Lower lobe of right lung (tissue), 2 donors: Measurements from ENCODE around the gene IRF8. TPM values are rescaled to one million over a fixed set of nuclear protein-coding genes. Genes with fewer than 3 reads are reported as not detected.

ENCODE experiments used
- ATAC-seq, 2 donors: fragments of 200-7000 bp; cut with Tn5 transposase; one replicate each; pipeline ENCODE4 v1.9.1; 2020 to 2022; ENCODE audit warnings: mild to moderate bottlenecking in 2 of 2, moderate library complexity in 2 of 2
- DNase-seq: peaks from one replicate; pipeline ENCODE4 v3.0.0-alpha.2; 2020
- H3K27ac ChIP-seq: fragments of 200-600 bp; one replicate; pipeline ENCODE4 v1.8.0; 2022
- H3K27me3 ChIP-seq: fragments of 200-600 bp; one replicate; pipeline ENCODE4 v1.8.0; 2022; ENCODE audit warnings: low read depth
- H3K36me3 ChIP-seq: fragments of 200-600 bp; one replicate; pipeline ENCODE4 v1.8.0; 2022; ENCODE audit warnings: mild to moderate bottlenecking
- H3K4me1 ChIP-seq: fragments of 200-600 bp; one replicate; pipeline ENCODE4 v1.8.0; 2022
- H3K4me3 ChIP-seq: fragments of 200-600 bp; one replicate; pipeline ENCODE4 v1.8.0; 2022; ENCODE audit warnings: mild to moderate bottlenecking
- H3K9me3 ChIP-seq: fragments of 200-600 bp; one replicate; pipeline ENCODE4 v1.8.0; 2022
- CTCF ChIP-seq: fragments of 200-600 bp; IDR thresholded peaks from one replicate; pipeline ENCODE4 v1.8.0; 2022; ENCODE audit warnings: antibody characterized with exemption, mild to moderate bottlenecking
- intact Hi-C: fragments of 100-400 bp; cut with DNase I; formaldehyde crosslinking; loops from one replicate; pipeline ENCODE4 v1.11.0; 2022
- total RNA-seq: library from RNA; stranded (reverse); fragmentation: NEBNext Ultra II Directional; extraction: Animal tissue kit (Norgen Biotek cat#: 25700); gene quantifications from one replicate; pipeline ENCODE4 v1.2.1, GENCODE V29; 2021
- donor health status: DM: no; HTN: yes; CAD: no; lungs with severe emphysema.

The IRF8 gene
- total RNA-seq, 1 donor from 2014 or later = 67.9 TPM

GRCh38 chr16:85923153-85924021 is 24.4 kb downstream of the IRF8 start:
- no peak overlapping the region for H3K27ac ChIP-seq
- H3K4me1 ChIP-seq = peaks cover 11% of the 10 kb centered on the region
- DNase-seq (no peak), ATAC-seq (no peak)
- intact Hi-C loops = no loop called here
- peaks cover 17% of the 10 kb centered on the region for H3K36me3 ChIP-seq
- no peaks in the 10 kb centered on the region for H3K27me3 ChIP-seq
- TF ChIP-seq CTCF = no peak
- no peak overlapping the region for H3K4me3 ChIP-seq
- no peaks in the 10 kb centered on the region for H3K9me3 ChIP-seq

- peaks cover 6% of the 10 kb centered on the region for H3K27me3 ChIP-seq
- ATAC-seq = no peak
- DNase-seq = no peak
- intact Hi-C loops = no loop called here
- peaks cover 11% of the 10 kb centered on the region for H3K4me1 ChIP-seq
- no peak for TF ChIP-seq CTCF
- no peak overlapping the region for H3K4me3 ChIP-seq
- no peaks in the 10 kb centered on the region for H3K9me3 ChIP-seq
- peaks cover 7% of the 10 kb centered on the region for H3K36me3 ChIP-seq
- no peak overlapping the region for H3K27ac ChIP-seq
Measured at GRCh38 chr16:85924675-85925074, 25.7 kb downstream of the IRF8 start.

- ATAC-seq (no peak), DNase-seq (peak; percentile 20)
- Histone ChIP-seq H3K27ac (no peak overlapping the region), H3K4me1 (peaks cover 11% of the 10 kb centered on the region), H3K27me3 (peaks cover 6% of the 10 kb centered on the region), H3K36me3 (no peaks in the 10 kb centered on the region), H3K9me3 (no peaks in the 10 kb centered on the region), H3K4me3 (no peak overlapping the region)
- intact Hi-C loops = no loop called here
- TF ChIP-seq CTCF = no peak
Measured at GRCh38 chr16:85926370-85926769, 27.4 kb downstream of the IRF8 start.

- Histone ChIP-seq H3K4me1 (peaks cover 19% of the 10 kb centered on the region), H3K4me3 (no peak overlapping the region), H3K27ac (no peak overlapping the region), H3K36me3 (no peaks in the 10 kb centered on the region), H3K9me3 (no peaks in the 10 kb centered on the region), H3K27me3 (peaks cover 6% of the 10 kb centered on the region)
- DNase-seq (no peak), ATAC-seq (no peak)
- intact Hi-C loops = no loop called here
- no peak for TF ChIP-seq CTCF
Measured at GRCh38 chr16:85927371-85927770, 28.4 kb downstream of the IRF8 start.

GRCh38 chr16:85927959-85928358 is 29.0 kb downstream of the IRF8 start:
- no peaks in the 10 kb centered on the region for H3K36me3 ChIP-seq
- no peak for TF ChIP-seq CTCF
- ATAC-seq (no peak), DNase-seq (no peak)
- peaks cover 6% of the 10 kb centered on the region for H3K27me3 ChIP-seq
- H3K4me1 ChIP-seq = peaks cover 19% of the 10 kb centered on the region
- H3K9me3 ChIP-seq = no peaks in the 10 kb centered on the region
- no peak overlapping the region for H3K27ac ChIP-seq
- H3K4me3 ChIP-seq = no peak overlapping the region
- intact Hi-C loops = no loop called here
